PC-9 (cell line): ENCODE data around the gene MCTP2. TPM values are rescaled to one million over a fixed set of nuclear protein-coding genes. Genes with fewer than 3 reads are reported as not detected.

Source experiments
- BruUV-seq: library from RNA; stranded (reverse); fragments of 400-500 nt; replicated peaks from 2 replicates; lab custom pipeline; 2021; lab: Mats Ljungman, UMichigan
- CTCF ChIA-PET: fragments of 300-600 bp; sonication (Branson Sonifier 250); formaldehyde crosslinking; loops from one replicate; lab custom pipeline; 2022; ENCODE audit warnings: antibody characterized with exemption; lab: Charles Lee
- POLR2A ChIA-PET: fragments of 300-600 bp; sonication (Branson Sonifier 250); formaldehyde crosslinking; loops from one replicate; lab custom pipeline; 2022; ENCODE audit warnings: antibody characterized with exemption; ENCODE audit not compliant: unreplicated experiment; lab: Charles Lee
- DNase-seq, 2 experiments: peaks; one replicate each; pipeline versions ENCODE4 v3.0.0 to v3.0.0-alpha.2; 2015 to 2022; ENCODE audit warnings: mixed read lengths in 1 of 2
- H2AFZ ChIP-seq: fragments of 200-600 bp; sonication (generic); 2 replicates; pipeline ENCODE4 v1.8.1; 2017; ENCODE audit warnings: antibody characterized with exemption
- H3F3A ChIP-seq: fragments of 200-600 bp; sonication (generic); 2 replicates; pipeline ENCODE4 v1.8.1; 2017; ENCODE audit warnings: antibody characterized with exemption, mild to moderate bottlenecking, low read depth; ENCODE audit not compliant: insufficient read depth
- H3K27ac ChIP-seq: fragments of 200-600 bp; sonication (generic); 2 replicates; pipeline ENCODE4 v1.6.1; 2016; ENCODE audit warnings: mixed run types
- H3K27me3 ChIP-seq: fragments of 200-600 bp; sonication (generic); 2 replicates; pipeline ENCODE4 v1.6.1; 2016; ENCODE audit warnings: low read depth, mixed run types; ENCODE audit not compliant: insufficient read depth
- H3K36me3 ChIP-seq: fragments of 200-600 bp; sonication (generic); 2 replicates; pipeline ENCODE4 v1.6.1; 2016; ENCODE audit warnings: low read depth, mixed run types
- H3K4me1 ChIP-seq: fragments of 200-600 bp; sonication (generic); replicated peaks from 2 replicates; pipeline ENCODE4 v1.6.1; 2016; ENCODE audit warnings: mixed run types; ENCODE audit not compliant: insufficient read depth
- H3K4me2 ChIP-seq: fragments of 200-600 bp; sonication (generic); 2 replicates; pipeline ENCODE4 v1.6.1; 2017; ENCODE audit warnings: mixed run types
- H3K4me3 ChIP-seq: fragments of 200-600 bp; sonication (generic); 2 replicates; pipeline ENCODE4 v1.6.1; 2016; ENCODE audit warnings: mixed run types
- H3K79me2 ChIP-seq: fragments of 200-600 bp; sonication (generic); 2 replicates; pipeline ENCODE4 v1.6.1; 2017; ENCODE audit warnings: low read depth, mixed run types
- H3K9me2 ChIP-seq: fragments of 200-600 bp; sonication (generic); 2 replicates; pipeline ENCODE4 v1.8.1; 2017; ENCODE audit warnings: mild to moderate bottlenecking; ENCODE audit not compliant: insufficient read depth
- H3K9me3 ChIP-seq: fragments of 200-600 bp; sonication (generic); 2 replicates; pipeline ENCODE4 v1.8.1; 2016; ENCODE audit warnings: low read depth; ENCODE audit not compliant: insufficient read depth
- H4K20me1 ChIP-seq: fragments of 200-600 bp; sonication (generic); 2 replicates; pipeline ENCODE4 v1.8.1; 2017; ENCODE audit not compliant: insufficient read depth
- CTCF ChIP-seq: fragments of 200-600 bp; sonication (generic); conservative IDR thresholded peaks from 2 replicates; pipeline ENCODE4 v1.6.1; 2017; ENCODE audit warnings: mixed run types, antibody characterized with exemption, mild to moderate bottlenecking, moderate library complexity
- EZH2 ChIP-seq: fragments of 200-600 bp; sonication (generic); IDR thresholded peaks from 2 replicates; pipeline ENCODE4 v1.8.0; 2017; ENCODE audit warnings: antibody characterized with exemption, low read depth
- intact Hi-C: fragments of 100-400 bp; cut with micrococcal nuclease; formaldehyde crosslinking; loops from one replicate; pipeline ENCODE4 v1.10.0; 2022; ENCODE audit not compliant: unreplicated experiment
- total RNA-seq: library from RNA; stranded (reverse); gene quantifications from 2 replicates; pipeline ENCODE4 v1.2.3, GENCODE V29; 2021

MCTP2 gene
- total RNA-seq, 1 experiment from 2014 or later, result 5.7 TPM

GRCh38 chr15:94460624-94461023 lies 229.3 kb downstream of the MCTP2 start:
- Histone ChIP-seq H3K4me1 (no peaks in the 10 kb centered on the region), H3K36me3 (no peaks in the 10 kb centered on the region), H3K27me3 (no peaks in the 10 kb centered on the region), H3K4me2 (no peak overlapping the region), H3K9me3 (no peaks in the 10 kb centered on the region; the same call in 1 of the 2 replicates), H2AFZ (no peak overlapping the region), H3F3A (no peaks in the 10 kb centered on the region), H3K4me3 (no peak overlapping the region), H3K79me2 (no peaks in the 10 kb centered on the region), H3K9me2 (no peaks in the 10 kb centered on the region), H4K20me1 (no peaks in the 10 kb centered on the region), H3K27ac (no peak overlapping the region)
- intact Hi-C loops, result no loop called here
- no TSS peak for BruUV-seq
- no peak for TF ChIP-seq CTCF
- no peak for TF ChIP-seq EZH2
- ChIA-PET CTCF (no interaction called here), POLR2A (no interaction called here)
- no peak for DNase-seq

- TF ChIP-seq EZH2 (no peak), CTCF (no peak)
- ChIA-PET POLR2A (no interaction called here), CTCF (interaction anchor here (0.6 kb wide), 1 partner anchor 586 kb away, joined by 3 read pairs; no protein-coding TSS in a partner anchor)
- H3K27ac ChIP-seq, result no peak overlapping the region
- no peaks in the 10 kb centered on the region for H3K9me2 ChIP-seq
- no peak overlapping the region for H2AFZ ChIP-seq
- H3K9me3 ChIP-seq, result no peaks in the 10 kb centered on the region
- no peak for DNase-seq
- H3F3A ChIP-seq, result no peaks in the 10 kb centered on the region
- BruUV-seq, result no TSS peak
- no peaks in the 10 kb centered on the region for H3K36me3 ChIP-seq
- no peaks in the 10 kb centered on the region for H3K27me3 ChIP-seq
- H3K79me2 ChIP-seq, result no peaks in the 10 kb centered on the region
- H3K4me1 ChIP-seq, result no peaks in the 10 kb centered on the region
- no peak overlapping the region for H3K4me2 ChIP-seq
- no peaks in the 10 kb centered on the region for H4K20me1 ChIP-seq
- intact Hi-C loops, result no loop called here
- H3K4me3 ChIP-seq, result no peak overlapping the region
These were observed 235.7 kb downstream of the MCTP2 start for GRCh38 chr15:94467034-94467433.

- Histone ChIP-seq H3K79me2 (no peaks in the 10 kb centered on the region), H4K20me1 (no peaks in the 10 kb centered on the region), H3K27me3 (no peaks in the 10 kb centered on the region), H3K9me3 (no peaks in the 10 kb centered on the region), H3K9me2 (no peaks in the 10 kb centered on the region), H3K27ac (no peak overlapping the region), H3K4me1 (no peaks in the 10 kb centered on the region), H3K4me2 (no peak overlapping the region), H3K4me3 (no peak overlapping the region), H3F3A (no peaks in the 10 kb centered on the region), H2AFZ (no peak overlapping the region), H3K36me3 (no peaks in the 10 kb centered on the region)
- no TSS peak for BruUV-seq
- CTCF ChIA-PET, result no interaction called here
- no peak for DNase-seq
- intact Hi-C loops, result no loop called here
- POLR2A ChIA-PET, result no interaction called here
- no peak for TF ChIP-seq EZH2
- TF ChIP-seq CTCF, result no peak
These were observed 239.1 kb downstream of the MCTP2 start for GRCh38 chr15:94470492-94470891.
